Gastroesophageal sphincter (tissue), 4 donors: ENCODE measurements around the gene LY86. TPM values are rescaled to one million over a fixed set of nuclear protein-coding genes. Genes with fewer than 3 reads are reported as not detected.

Source experiments
- ATAC-seq: fragments of 150-250 bp; one replicate; pipeline ENCODE4 v1.9.1; 2016; ENCODE audit warnings: mild to moderate bottlenecking, moderate library complexity
- H3K27ac ChIP-seq, 4 donors: fragments of 200-600 bp; sonication (generic) in 3 of 4; 1 replicate in 3 of 4; 2 replicates in 1 of 4; pipeline ENCODE4 v1.5.1; 2016 to 2019
- H3K27me3 ChIP-seq: fragments of 200-600 bp; sonication (generic); one replicate; pipeline ENCODE4 v1.5.1; 2019
- H3K36me3 ChIP-seq, 2 donors: fragments of 200-600 bp; sonication (generic); one replicate each; pipeline ENCODE4 v1.5.1; 2019; ENCODE audit warnings: control low read depth in 1 of 2
- H3K4me1 ChIP-seq, 3 donors: fragments of 200-600 bp; sonication (generic); 1 replicate in 2 of 3; 2 replicates in 1 of 3; pipeline ENCODE4 v1.5.1; 2016 to 2019; ENCODE audit warnings: control low read depth in 2 of 3
- H3K4me3 ChIP-seq, 2 donors: fragments of 200-600 bp; sonication (generic); one replicate each; pipeline ENCODE4 v1.5.1; 2019; ENCODE audit warnings: mild to moderate bottlenecking in 1 of 2, moderate library complexity in 1 of 2
- H3K9me3 ChIP-seq, 3 donors: fragments of 200-600 bp; sonication (generic); one replicate each; pipeline ENCODE4 v1.5.1; 2017 to 2019; ENCODE audit warnings: control low read depth in 2 of 3
- CTCF ChIP-seq, 4 experiments: fragments of 200-600 bp in 2 of 4; fragments of 450-650 bp in 2 of 4; sonication (generic) in 1 of 4; IDR thresholded peaks; one replicate each; pipeline ENCODE4 v1.5.1; 2017 to 2019; ENCODE audit warnings: antibody characterized with exemption in 4 of 4, mild to moderate bottlenecking in 2 of 4, moderate library complexity in 2 of 4
- EP300 ChIP-seq: sonication (generic); formaldehyde crosslinking; IDR thresholded peaks from one replicate; pipeline ENCODE4 v1.6.1; 2017; ENCODE audit warnings: antibody characterized with exemption, mild to moderate bottlenecking
- POLR2A ChIP-seq, 2 donors: fragments of 450-650 bp; IDR thresholded peaks; one replicate each; pipeline ENCODE4 v1.6.1; 2017; ENCODE audit warnings: antibody characterized with exemption in 2 of 2, mild to moderate bottlenecking in 2 of 2, moderate library complexity in 1 of 2
- POLR2AphosphoS5 ChIP-seq: sonication (generic); formaldehyde crosslinking; IDR thresholded peaks from one replicate; pipeline ENCODE4 v1.6.1; 2017; ENCODE audit warnings: antibody characterized with exemption
- WGBS, 2 donors: methylation state at CpG; one replicate each; pipeline ENCODE4 v1.1.5; 2018; ENCODE audit warnings: low coverage in 1 of 2; 5-methylcytosine and 5-hydroxymethylcytosine counted together
- total RNA-seq, 4 donors: library from RNA; depleted of rRNA; stranded (reverse); fragments of >200 nt; gene quantifications; one replicate each; pipeline ENCODE4 v1.1.0, GENCODE V29; 2016

Gene LY86
- total RNA-seq, 4 donors from 2014 or later, result 2.2 to 3.9 (median 3.9) TPM; not detected in 1

- Histone ChIP-seq H3K4me1 (peaks cover 0 to 8% (median 5%) of the 10 kb centered on the region in 3 donors), H3K27ac (peak overlapping the region in 1 of 4 donors; percentile 48), H3K36me3 (no peaks in the 10 kb centered on the region), H3K4me3 (no peak overlapping the region), H3K27me3 (no peaks in the 10 kb centered on the region), H3K9me3 (no peaks in the 10 kb centered on the region)
- TF ChIP-seq EP300 (no peak), POLR2A (IDR thresholded peaks at IDR 0.05) (no peak), POLR2AphosphoS5 (no peak), CTCF (IDR thresholded peaks at IDR 0.05) (peak; percentile 91 to 96 (median 94))
- WGBS, 2 donors, result 0 to 17% methylated on average over 5 to 6 of the region's 7 CpGs
- ATAC-seq, result peak; percentile 73
Measured at GRCh38 chr6:6676910-6677441, 88.5 kb downstream of the LY86 start.

- Histone ChIP-seq H3K27me3 (no peaks in the 10 kb centered on the region), H3K27ac (no peak overlapping the region), H3K4me3 (no peak overlapping the region), H3K9me3 (no peaks in the 10 kb centered on the region), H3K36me3 (no peaks in the 10 kb centered on the region), H3K4me1 (peaks cover 0 to 8% (median 5%) of the 10 kb centered on the region in 3 donors)
- TF ChIP-seq POLR2A (IDR thresholded peaks at IDR 0.05) (no peak), POLR2AphosphoS5 (no peak), CTCF (IDR thresholded peaks at IDR 0.05) (no peak), EP300 (no peak)
- WGBS, 2 donors, result 67 to 74% methylated on average over 6 to 7 of the region's 12 CpGs
- ATAC-seq, result peak; percentile 26
Measured at GRCh38 chr6:6678185-6678671, 89.7 kb downstream of the LY86 start.

DNA sequence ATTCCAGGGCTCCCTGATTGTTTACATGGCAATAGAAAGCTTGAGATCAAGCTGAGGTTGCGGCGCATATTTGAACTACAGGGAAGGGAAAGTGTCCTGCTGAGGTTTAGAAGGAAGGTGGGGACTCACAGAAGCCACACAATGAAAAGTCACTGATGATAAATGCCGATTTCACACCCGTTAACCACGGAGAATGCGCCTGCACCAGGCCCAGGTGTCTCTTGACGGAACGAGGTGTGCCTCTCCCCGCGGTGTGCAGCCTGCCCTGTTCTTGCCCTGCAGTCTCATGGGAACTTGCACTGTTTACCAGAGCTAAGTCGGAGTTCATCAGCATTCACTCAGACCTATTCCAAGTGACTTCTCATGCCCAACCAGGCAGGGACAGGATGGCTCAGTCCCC is 90.3 kb downstream of the LY86 start:
- no peaks in the 10 kb centered on the region for H3K27me3 ChIP-seq
- no peak overlapping the region for H3K4me3 ChIP-seq
- no peak for ATAC-seq
- TF ChIP-seq POLR2AphosphoS5 (no peak), EP300 (no peak), CTCF (IDR thresholded peaks at IDR 0.05) (no peak), POLR2A (IDR thresholded peaks at IDR 0.05) (no peak)
- H3K27ac ChIP-seq, result no peak overlapping the region
- WGBS, 2 donors, result 64% methylated on average over 4 of the region's 11 CpGs; no CpG with 5 or more reads in 1 of the 2 donors
- no peaks in the 10 kb centered on the region for H3K9me3 ChIP-seq
- peaks cover 0 to 8% (median 5%) of the 10 kb centered on the region in 3 donors for H3K4me1 ChIP-seq
- no peaks in the 10 kb centered on the region for H3K36me3 ChIP-seq

DNA sequence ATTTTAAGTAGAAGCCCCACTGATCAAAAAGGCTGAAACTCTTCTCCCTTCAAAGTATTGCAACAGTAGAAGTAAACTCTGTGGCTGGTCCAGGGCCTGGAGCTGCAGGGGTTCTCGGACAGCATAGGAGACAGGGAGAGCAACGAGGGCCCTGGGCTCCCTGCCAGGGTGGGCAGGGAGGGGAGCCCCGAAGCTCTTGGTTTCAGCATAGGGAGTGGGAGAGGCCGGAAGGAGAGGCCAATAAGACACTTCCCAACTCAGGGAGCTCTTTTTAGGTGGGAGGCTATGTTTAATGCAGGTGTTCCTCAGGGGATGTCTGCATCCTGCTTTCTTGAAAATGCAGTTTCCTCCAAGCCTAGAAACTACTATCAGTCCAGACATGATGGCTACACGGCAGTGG is 91.1 kb downstream of the LY86 start:
- ATAC-seq, result no peak
- no peaks in the 10 kb centered on the region for H3K9me3 ChIP-seq
- H3K27ac ChIP-seq, result no peak overlapping the region
- no peaks in the 10 kb centered on the region for H3K36me3 ChIP-seq
- H3K4me3 ChIP-seq, result no peak overlapping the region
- no peaks in the 10 kb centered on the region for H3K27me3 ChIP-seq
- 40 to 57% methylated on average over 1 to 2 of the region's 5 CpGs for WGBS, 2 donors
- peaks cover 0 to 8% (median 5%) of the 10 kb centered on the region in 3 donors for H3K4me1 ChIP-seq
- TF ChIP-seq EP300 (no peak), CTCF (IDR thresholded peaks at IDR 0.05) (no peak), POLR2A (IDR thresholded peaks at IDR 0.05) (no peak)

DNA sequence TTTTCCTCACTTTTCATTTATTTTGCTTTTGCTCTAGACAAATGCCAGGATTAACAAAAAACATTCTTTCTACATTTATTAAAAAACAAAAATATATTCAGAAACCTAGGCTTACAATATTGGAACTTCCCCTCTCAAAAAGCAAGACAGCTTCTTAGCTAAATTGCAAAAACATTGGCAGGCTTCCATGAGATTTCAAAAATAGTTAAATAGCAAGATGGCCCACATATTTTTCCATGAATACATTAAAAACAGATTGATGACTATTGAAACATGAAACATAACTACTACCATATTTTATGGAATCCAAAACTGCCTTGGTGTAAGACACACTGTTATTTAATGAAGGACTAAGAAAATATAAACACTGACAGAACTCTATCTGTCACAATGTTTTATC is 92.0 kb downstream of the LY86 start:
- Histone ChIP-seq H3K27me3 (no peaks in the 10 kb centered on the region), H3K4me1 (peaks cover 0 to 8% (median 5%) of the 10 kb centered on the region in 3 donors), H3K27ac (no peak overlapping the region), H3K4me3 (no peak overlapping the region), H3K36me3 (no peaks in the 10 kb centered on the region), H3K9me3 (no peaks in the 10 kb centered on the region)
- no peak for TF ChIP-seq CTCF (IDR thresholded peaks at IDR 0.05)
- TF ChIP-seq POLR2A (IDR thresholded peaks at IDR 0.05), result no peak
- TF ChIP-seq POLR2AphosphoS5, result no peak
- no peak for TF ChIP-seq EP300
- no peak for ATAC-seq
